Esophagus muscularis mucosa (tissue), 4 donors: Measurements from ENCODE around the gene PHACTR3. TPM values are rescaled to one million over a fixed set of nuclear protein-coding genes. Genes with fewer than 3 reads are reported as not detected.

Source experiments
- DNase-seq: peaks from one replicate; pipeline ENCODE4 v3.0.0-alpha.2; 2017; ENCODE audit errors: extremely low spot score
- H3K27ac ChIP-seq, 4 donors: fragments of 200-600 bp; sonication (generic); replicated peaks in 1 of 4; 1 replicate in 3 of 4; 2 replicates in 1 of 4; pipeline ENCODE4 v1.5.1; 2016 to 2019; ENCODE audit warnings: mild to moderate bottlenecking in 1 of 4
- H3K27me3 ChIP-seq, 4 donors: fragments of 200-600 bp; sonication (generic); one replicate each; pipeline versions ENCODE4 v1.5.1 to v1.6.0; 2016 to 2019
- H3K36me3 ChIP-seq, 4 donors: fragments of 200-600 bp; sonication (generic); one replicate each; pipeline ENCODE4 v1.5.1; 2016 to 2019
- H3K4me1 ChIP-seq, 4 donors: fragments of 200-600 bp; sonication (generic); one replicate each; pipeline ENCODE4 v1.5.1; 2016 to 2019
- H3K4me3 ChIP-seq, 4 donors: fragments of 200-600 bp; sonication (generic); 1 replicate in 2 of 4; 2 replicates in 2 of 4; pipeline ENCODE4 v1.5.1; 2016 to 2019; ENCODE audit warnings: mild to moderate bottlenecking in 4 of 4, moderate library complexity in 1 of 4
- H3K9me3 ChIP-seq, 4 donors: fragments of 200-600 bp; sonication (generic); 1 replicate in 3 of 4; 2 replicates in 1 of 4; pipeline ENCODE4 v1.5.1; 2016 to 2019
- EP300 ChIP-seq: sonication (generic); formaldehyde crosslinking; IDR thresholded peaks from one replicate; pipeline ENCODE4 v1.6.1; 2017; ENCODE audit warnings: antibody characterized with exemption
- POLR2A ChIP-seq: fragments of 450-650 bp; IDR thresholded peaks from one replicate; pipeline ENCODE4 v1.6.1; 2017; ENCODE audit warnings: antibody characterized with exemption, moderate library complexity, mild to moderate bottlenecking, low read depth
- POLR2AphosphoS5 ChIP-seq, 2 donors: sonication (generic); formaldehyde crosslinking; IDR thresholded peaks; one replicate each; pipeline ENCODE4 v1.6.1; 2017; ENCODE audit warnings: antibody characterized with exemption in 2 of 2
- WGBS: methylation state at CpG from one replicate; pipeline ENCODE4 v1.1.5; 2018; 5-methylcytosine and 5-hydroxymethylcytosine counted together
- intact Hi-C: fragments of 100-400 bp; cut with DNase I; formaldehyde crosslinking; loops from one replicate; pipeline ENCODE4 v1.15.1; 2023
- total RNA-seq, 4 donors: library from RNA; depleted of rRNA; stranded (reverse); fragments of >200 nt; gene quantifications; one replicate each; pipeline versions ENCODE4 v1.1.0 to v1.2.1, GENCODE V29; 2016
- TF ChIP-seq, protein P1 (sequence below), 3 experiments: fragments of 200-600 bp in 2 of 3; fragments of 450-650 bp in 1 of 3; sonication (generic) in 2 of 3; IDR thresholded peaks; one replicate each; pipeline ENCODE4 v1.5.1; 2017 to 2019; ENCODE audit warnings: antibody characterized with exemption in 3 of 3, mild to moderate bottlenecking in 2 of 3, moderate library complexity in 1 of 3

Gene PHACTR3
- total RNA-seq, 4 donors from 2014 or later = 0.17 to 0.86 (median 0.56) TPM

DNA sequence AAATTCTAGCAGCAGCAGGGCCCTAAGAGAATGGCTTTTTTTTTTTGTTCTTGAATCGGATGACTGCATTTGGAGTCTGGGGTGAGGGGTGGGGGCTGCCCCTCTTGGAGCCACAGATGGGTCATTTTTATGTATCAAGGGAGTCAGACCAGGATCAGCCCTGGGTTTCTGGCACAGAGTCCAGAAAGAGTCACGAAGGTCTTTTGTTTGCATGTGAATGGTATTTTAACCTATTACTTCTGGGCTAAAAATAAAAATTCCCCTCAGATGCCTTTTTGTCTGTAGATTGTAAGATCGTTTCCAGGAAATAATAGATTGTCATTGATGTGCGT lies 72.5 kb downstream of the PHACTR3 start:
- no peaks in the 10 kb centered on the region for H3K9me3 ChIP-seq
- H3K4me3 ChIP-seq = no peak overlapping the region
- no peak overlapping the region for H3K27ac ChIP-seq
- H3K27me3 ChIP-seq = peaks cover 0 to 94% (median 2%) of the 10 kb centered on the region in 4 donors
- 16% methylated on average over 4 of the region's 4 CpGs for WGBS
- TF ChIP-seq, protein P1, sequence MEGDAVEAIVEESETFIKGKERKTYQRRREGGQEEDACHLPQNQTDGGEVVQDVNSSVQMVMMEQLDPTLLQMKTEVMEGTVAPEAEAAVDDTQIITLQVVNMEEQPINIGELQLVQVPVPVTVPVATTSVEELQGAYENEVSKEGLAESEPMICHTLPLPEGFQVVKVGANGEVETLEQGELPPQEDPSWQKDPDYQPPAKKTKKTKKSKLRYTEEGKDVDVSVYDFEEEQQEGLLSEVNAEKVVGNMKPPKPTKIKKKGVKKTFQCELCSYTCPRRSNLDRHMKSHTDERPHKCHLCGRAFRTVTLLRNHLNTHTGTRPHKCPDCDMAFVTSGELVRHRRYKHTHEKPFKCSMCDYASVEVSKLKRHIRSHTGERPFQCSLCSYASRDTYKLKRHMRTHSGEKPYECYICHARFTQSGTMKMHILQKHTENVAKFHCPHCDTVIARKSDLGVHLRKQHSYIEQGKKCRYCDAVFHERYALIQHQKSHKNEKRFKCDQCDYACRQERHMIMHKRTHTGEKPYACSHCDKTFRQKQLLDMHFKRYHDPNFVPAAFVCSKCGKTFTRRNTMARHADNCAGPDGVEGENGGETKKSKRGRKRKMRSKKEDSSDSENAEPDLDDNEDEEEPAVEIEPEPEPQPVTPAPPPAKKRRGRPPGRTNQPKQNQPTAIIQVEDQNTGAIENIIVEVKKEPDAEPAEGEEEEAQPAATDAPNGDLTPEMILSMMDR (IDR thresholded peaks at IDR 0.05) = no peak
- TF ChIP-seq EP300 (no peak), POLR2A (no peak), POLR2AphosphoS5 (IDR thresholded peaks at IDR 0.05) (no peak)
- no peaks in the 10 kb centered on the region for H3K36me3 ChIP-seq
- DNase-seq = no peak
- peaks cover 0 to 10% (median 0%) of the 10 kb centered on the region in 4 donors for H3K4me1 ChIP-seq
- intact Hi-C loops = no loop called here

DNA sequence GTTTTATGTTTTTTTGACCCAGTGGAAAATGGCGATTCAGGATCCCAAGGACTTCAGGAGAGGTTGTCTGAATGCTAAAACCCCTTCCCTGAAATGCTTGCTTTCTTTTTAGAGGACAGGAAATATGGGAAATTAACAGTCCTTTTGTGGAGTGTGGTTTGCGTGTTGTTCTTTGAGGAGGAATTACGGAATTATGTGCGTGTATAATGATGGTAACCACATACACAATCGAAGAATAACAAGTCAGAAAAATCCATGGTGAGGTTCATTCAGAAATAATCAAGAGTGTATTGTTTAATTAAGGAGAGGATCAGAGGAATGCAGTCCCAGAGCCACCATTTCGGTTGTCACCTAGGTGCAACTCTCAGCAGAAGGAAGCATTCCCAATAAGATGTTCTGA lies 73.2 kb downstream of the PHACTR3 start:
- no peak for DNase-seq
- TF ChIP-seq, protein P1 (IDR thresholded peaks at IDR 0.05) = no peak
- TF ChIP-seq EP300 = no peak
- no peak for TF ChIP-seq POLR2AphosphoS5 (IDR thresholded peaks at IDR 0.05)
- no peak for TF ChIP-seq POLR2A
- WGBS = 86% methylated on average over 6 of the region's 6 CpGs
- Histone ChIP-seq H3K4me1 (peaks cover 0 to 10% (median 0%) of the 10 kb centered on the region in 4 donors), H3K27me3 (peaks cover 0 to 91% (median 2%) of the 10 kb centered on the region in 4 donors), H3K4me3 (no peak overlapping the region), H3K36me3 (no peaks in the 10 kb centered on the region), H3K9me3 (no peaks in the 10 kb centered on the region), H3K27ac (no peak overlapping the region)
- intact Hi-C loops = no loop called here

DNA sequence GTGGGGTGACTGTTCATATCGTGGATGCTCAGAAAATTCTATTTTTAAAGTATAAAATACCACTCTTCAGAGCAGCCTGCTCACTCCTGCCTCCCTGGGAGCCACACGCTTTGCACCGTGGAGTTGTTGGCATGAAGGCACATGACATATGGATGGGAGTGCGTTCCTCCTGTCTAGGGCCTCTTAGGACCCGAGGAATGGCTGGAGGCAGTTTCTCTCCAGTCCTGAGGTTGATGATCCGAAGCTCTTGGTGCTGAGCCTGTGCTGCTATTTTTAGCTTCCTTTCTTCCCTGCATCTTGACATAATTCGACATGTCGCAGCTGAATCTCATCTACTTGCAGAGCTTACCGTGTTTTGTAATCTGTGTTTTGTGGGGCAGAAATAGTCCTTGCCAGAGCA lies 73.9 kb downstream of the PHACTR3 start:
- H3K9me3 ChIP-seq = no peaks in the 10 kb centered on the region
- intact Hi-C loops = no loop called here
- H3K4me3 ChIP-seq = no peak overlapping the region
- 21% methylated on average over 9 of the region's 9 CpGs for WGBS
- TF ChIP-seq EP300 (no peak), POLR2A (no peak), POLR2AphosphoS5 (IDR thresholded peaks at IDR 0.05) (no peak)
- TF ChIP-seq, protein P1 (IDR thresholded peaks at IDR 0.05) = no peak
- peaks cover 0 to 10% (median 0%) of the 10 kb centered on the region in 4 donors for H3K4me1 ChIP-seq
- H3K27me3 ChIP-seq = peaks cover 0 to 89% (median 2%) of the 10 kb centered on the region in 4 donors
- no peak for DNase-seq
- H3K36me3 ChIP-seq = no peaks in the 10 kb centered on the region
- H3K27ac ChIP-seq = no peak overlapping the region

DNA sequence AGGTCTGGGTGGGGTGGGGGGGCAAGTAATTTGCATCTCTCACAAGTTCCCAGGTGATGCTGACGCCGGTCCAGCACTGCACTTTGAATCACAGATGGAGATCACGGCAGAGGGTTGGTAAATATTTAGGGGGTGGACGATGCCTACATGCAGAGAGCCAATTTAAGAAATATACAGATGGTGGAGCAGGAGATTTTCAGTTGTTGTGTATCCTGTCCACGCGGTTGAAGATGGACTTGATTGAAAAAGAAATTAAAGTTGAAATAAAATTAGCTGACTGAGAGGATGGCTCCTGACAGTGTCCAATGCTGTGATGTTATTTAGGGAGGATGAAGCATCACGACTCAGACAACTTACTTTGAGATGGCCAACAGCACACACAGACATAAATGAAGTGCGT lies 74.6 kb downstream of the PHACTR3 start:
- WGBS = 72% methylated on average over 8 of the region's 8 CpGs
- intact Hi-C loops = no loop called here

More for the DNA sequence above, 74.6 kb downstream of the PHACTR3 start:
- H3K36me3 ChIP-seq = no peaks in the 10 kb centered on the region
- no peak overlapping the region for H3K4me3 ChIP-seq
- peaks cover 0 to 83% (median 2%) of the 10 kb centered on the region in 4 donors for H3K27me3 ChIP-seq
- no peak overlapping the region for H3K27ac ChIP-seq
- no peak for DNase-seq
- TF ChIP-seq, protein P1 (IDR thresholded peaks at IDR 0.05) = no peak
- TF ChIP-seq POLR2A = no peak
- TF ChIP-seq POLR2AphosphoS5 (IDR thresholded peaks at IDR 0.05) = no peak
- no peak for TF ChIP-seq EP300
- H3K9me3 ChIP-seq = no peaks in the 10 kb centered on the region
- peaks cover 0 to 10% (median 0%) of the 10 kb centered on the region in 4 donors for H3K4me1 ChIP-seq
